Activated CD8-positive, alpha-beta T cell treated with anti-CD3 and anti-CD28 coated beads for 36 hours (primary cell): Measurements from ENCODE around the gene CTDSPL. TPM values are rescaled to one million over a fixed set of nuclear protein-coding genes. Genes with fewer than 3 reads are reported as not detected.

ENCODE experiments used
- ATAC-seq: fragments of 200-7000 bp; cut with Tn5 transposase; one replicate; pipeline ENCODE4 v1.10.0; 2021; ENCODE audit warnings: mild to moderate bottlenecking, moderate library complexity
- CTCF ChIA-PET: fragments of 350-600 bp; sonication (Branson Sonifier 250); formaldehyde crosslinking; loops from one replicate; lab custom pipeline; 2021; ENCODE audit warnings: antibody characterized with exemption; lab: Charles Lee
- POLR2A ChIA-PET: fragments of 350-600 bp; sonication (Branson Sonifier 250); formaldehyde crosslinking; loops from one replicate; lab custom pipeline; 2021; ENCODE audit warnings: antibody characterized with exemption; lab: Charles Lee
- DNase-seq: peaks from one replicate; pipeline ENCODE4 v3.0.0-alpha.2; 2020
- H3K27ac Mint-ChIP-seq: one replicate; pipeline ENCODE4 v1.8.0; 2021; ENCODE audit warnings: mild to moderate bottlenecking, mixed read lengths
- H3K27me3 Mint-ChIP-seq: one replicate; pipeline ENCODE4 v1.8.0; 2021; ENCODE audit warnings: mixed read lengths
- H3K36me3 Mint-ChIP-seq: one replicate; pipeline ENCODE4 v1.8.0; 2021; ENCODE audit warnings: low read depth, mixed read lengths
- H3K4me1 Mint-ChIP-seq: one replicate; pipeline ENCODE4 v1.8.0; 2021; ENCODE audit warnings: low read depth, mixed read lengths
- H3K4me3 Mint-ChIP-seq: one replicate; pipeline ENCODE4 v1.8.0; 2021; ENCODE audit warnings: mild to moderate bottlenecking, moderate library complexity, mixed read lengths
- H3K9me3 Mint-ChIP-seq: one replicate; pipeline ENCODE4 v1.8.0; 2021; ENCODE audit warnings: mixed read lengths
- CTCF ChIP-seq: fragments of 200-600 bp; IDR thresholded peaks from one replicate; pipeline ENCODE4 v1.8.0; 2022; ENCODE audit warnings: antibody characterized with exemption, mild to moderate bottlenecking
- intact Hi-C: fragments of 100-400 bp; cut with micrococcal nuclease; formaldehyde crosslinking; loops from one replicate; pipeline ENCODE4 v1.10.0; 2022
- total RNA-seq, 2 experiments: library from RNA; stranded (reverse); gene quantifications; one replicate each; pipeline ENCODE4 v1.2.3, GENCODE V29; 2021

CTDSPL gene
- total RNA-seq, 2 experiments from 2014 or later: 1.2 to 1.7 TPM

- Mint-ChIP-seq H3K27ac (no peak overlapping the region), H3K36me3 (no peaks in the 10 kb centered on the region), H3K9me3 (no peaks in the 10 kb centered on the region), H3K4me3 (no peak overlapping the region), H3K4me1 (no peaks in the 10 kb centered on the region), H3K27me3 (no peaks in the 10 kb centered on the region)
- ChIA-PET POLR2A (no interaction called here), CTCF (interaction anchor here (0.6 to 10.8 kb wide), 6 partner anchors 11 to 125 kb away, joined by 3 to 65 read pairs (median 11); no protein-coding TSS in a partner anchor)
- DNase-seq: no peak
- TF ChIP-seq CTCF: no peak
- intact Hi-C loops: no loop called here
- no peak for ATAC-seq
Measured at GRCh38 chr3:37964716-37965115, 103.0 kb downstream of the CTDSPL start.

DNA sequence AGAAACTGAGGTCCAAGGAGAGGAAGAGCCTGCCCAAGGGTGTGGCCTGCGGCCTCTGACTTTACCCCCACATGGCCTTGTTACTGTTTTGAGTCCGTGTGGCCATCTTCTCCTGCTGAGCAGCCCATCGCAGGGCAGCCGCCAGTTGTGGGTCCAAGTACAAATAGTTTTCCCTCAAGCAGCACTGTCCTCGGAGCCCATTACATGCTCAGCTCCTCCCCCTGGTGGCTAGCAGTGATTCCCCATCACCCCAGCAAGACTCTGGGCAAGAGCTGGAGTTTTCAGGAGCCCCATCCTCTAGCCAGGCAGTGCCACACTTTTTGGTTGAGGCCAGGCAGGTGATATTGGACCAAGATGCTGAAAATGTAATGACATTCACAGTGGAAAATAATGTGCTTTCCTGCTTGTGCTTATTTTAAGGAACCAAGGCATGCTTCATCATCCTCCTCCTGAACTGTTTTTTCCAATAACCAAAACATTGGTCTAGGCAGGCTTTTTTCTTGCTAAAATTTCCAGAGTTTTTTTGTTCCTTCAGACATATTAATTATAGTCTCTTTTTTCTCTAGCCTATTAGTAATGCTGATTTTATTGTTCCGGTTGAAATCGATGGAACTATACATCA lies 105.7 kb downstream of the CTDSPL start:
- POLR2A ChIA-PET: interaction anchor here (0.6 to 0.8 kb wide), 3 partner anchors 12 to 552 kb away, joined by 3 to 4 read pairs (median 3); no protein-coding TSS in a partner anchor
- peak; percentile 71 for TF ChIP-seq CTCF
- Mint-ChIP-seq H3K4me1 (no peaks in the 10 kb centered on the region), H3K27me3 (no peaks in the 10 kb centered on the region), H3K4me3 (no peak overlapping the region), H3K36me3 (no peaks in the 10 kb centered on the region), H3K27ac (no peak overlapping the region), H3K9me3 (no peaks in the 10 kb centered on the region)
- peak; percentile 90 for ATAC-seq
- DNase-seq: peak; percentile 82
- CTCF ChIA-PET: interaction anchor here (0.5 to 10.8 kb wide), 35 partner anchors 8 to 529 kb away, joined by 3 to 65 read pairs (median 4); partner anchors contain the start of genes EXOG and VILL
- intact Hi-C loops: loop anchor here (1.0 kb wide), 1 partner anchor 112 kb away; no protein-coding TSS in a partner anchor

DNA sequence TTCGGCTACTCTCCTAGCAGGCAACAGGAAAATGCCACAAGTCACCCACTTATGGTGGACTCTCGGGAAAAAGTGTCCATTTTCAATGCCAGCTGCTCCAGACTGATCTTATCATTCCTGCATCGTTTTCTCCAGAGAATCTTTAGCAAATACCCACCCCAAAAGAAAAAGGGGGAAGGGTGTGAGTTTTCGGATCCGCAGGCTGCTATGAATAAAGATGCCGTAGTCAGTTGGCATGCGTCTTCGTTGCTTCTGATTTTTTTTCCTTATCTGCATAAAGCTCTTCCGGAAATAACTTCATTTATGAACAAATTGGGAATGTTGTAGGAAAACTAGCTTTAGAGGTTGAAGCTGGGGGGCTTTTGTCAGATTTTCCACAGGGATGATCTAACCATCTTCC lies 106.5 kb downstream of the CTDSPL start:
- Mint-ChIP-seq H3K36me3 (no peaks in the 10 kb centered on the region), H3K27ac (no peak overlapping the region), H3K4me1 (no peaks in the 10 kb centered on the region), H3K27me3 (no peaks in the 10 kb centered on the region), H3K4me3 (no peak overlapping the region), H3K9me3 (no peaks in the 10 kb centered on the region)
- ATAC-seq (no peak), DNase-seq (no peak)
- no peak for TF ChIP-seq CTCF
- ChIA-PET POLR2A (interaction anchor here (0.7 kb wide), 1 partner anchor 553 kb away, joined by 3 read pairs; no protein-coding TSS in a partner anchor), CTCF (interaction anchor here (0.7 to 10.8 kb wide), 22 partner anchors 7 to 528 kb away, joined by 3 to 65 read pairs (median 5); partner anchors contain the start of genes EXOG and VILL)
- intact Hi-C loops: no loop called here

DNA sequence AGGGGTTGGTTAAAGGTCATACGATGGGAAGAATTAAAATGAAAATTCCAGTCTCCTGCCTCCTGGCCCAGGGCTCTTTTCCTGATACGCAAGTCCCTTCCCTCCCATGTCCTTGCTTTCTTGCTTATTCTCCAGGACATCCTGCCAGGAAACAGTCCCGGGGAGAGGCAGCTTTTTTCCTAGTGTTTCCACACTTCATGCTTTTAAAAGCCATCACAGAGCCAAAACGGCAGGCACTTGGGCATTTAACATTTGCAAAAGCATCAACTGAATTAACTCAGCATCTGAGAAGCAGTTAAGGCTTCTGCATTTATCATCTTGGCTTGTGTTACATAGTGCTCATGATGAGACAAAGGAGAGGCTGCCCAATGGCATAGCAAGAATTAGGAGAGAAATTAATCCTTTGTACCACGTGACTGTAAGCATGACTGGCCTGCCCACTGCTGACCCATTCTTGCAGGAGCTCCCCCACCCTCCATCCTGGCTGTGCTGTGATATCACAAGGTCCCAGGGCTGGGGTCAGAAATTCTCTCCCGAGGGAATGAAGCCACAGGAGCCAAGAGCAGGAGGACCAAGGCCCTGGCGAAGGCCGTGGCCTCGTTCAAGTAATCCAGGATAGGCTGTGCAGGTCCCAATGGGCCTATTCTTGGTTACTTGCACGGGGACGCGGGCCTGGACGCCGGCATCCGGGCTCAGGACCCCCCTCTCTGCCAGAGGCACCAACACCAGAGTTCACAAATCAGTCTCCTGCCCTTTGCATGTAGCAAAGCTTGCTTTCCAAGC lies 107.3 kb downstream of the CTDSPL start:
- TF ChIP-seq CTCF: no peak
- intact Hi-C loops: no loop called here
- CTCF ChIA-PET: interaction anchor here (0.7 to 3.8 kb wide), 7 partner anchors 14 to 527 kb away, joined by 3 to 48 read pairs (median 5); partner anchors contain the start of gene EXOG
- no peak for DNase-seq
- no peaks in the 10 kb centered on the region for H3K9me3 Mint-ChIP-seq
- no peak overlapping the region for H3K4me3 Mint-ChIP-seq
- no peaks in the 10 kb centered on the region for H3K4me1 Mint-ChIP-seq
- H3K36me3 Mint-ChIP-seq: no peaks in the 10 kb centered on the region
- ATAC-seq: no peak
- H3K27ac Mint-ChIP-seq: no peak overlapping the region
- no peaks in the 10 kb centered on the region for H3K27me3 Mint-ChIP-seq
- POLR2A ChIA-PET: interaction anchor here (0.7 to 1.1 kb wide), 2 partner anchors 12 to 46 kb away, joined by 3 read pairs; no protein-coding TSS in a partner anchor
